SK-N-SH treated with all-trans-retinoic acid at 6 μM for 48 hours (cell line): ENCODE results near the gene STK11.
A peak's percentile ranks its signal among the peaks of the same experiment; 100 is the strongest.

Experiments
- ARNTL ChIP-seq: fragments of 450-650 bp; formaldehyde crosslinking; IDR thresholded peaks from 2 replicates; pipeline ENCODE4 v1.5.0; 2020; ENCODE audit warnings: low read depth, mild to moderate bottlenecking, moderate library complexity, borderline replicate concordance
- BACH2 ChIP-seq: fragments of 250-450 bp; sonication (Bioruptor Pico); IDR thresholded peaks from 2 replicates; pipeline ENCODE4 v1.9.0; 2021; ENCODE audit warnings: mild to moderate bottlenecking, borderline replicate concordance
- GLIS3 ChIP-seq: fragments of 250-450 bp; sonication (Bioruptor Pico); IDR thresholded peaks from 2 replicates; pipeline ENCODE4 v1.5.0; 2020; ENCODE audit warnings: mild to moderate bottlenecking, moderate library complexity
- ISL1 ChIP-seq: fragments of 250-450 bp; sonication (Bioruptor Pico); IDR thresholded peaks from 2 replicates; pipeline ENCODE4 v2.1.2; 2022; ENCODE audit warnings: mild to moderate bottlenecking, moderate library complexity
- OSR1 ChIP-seq: fragments of 250-450 bp; sonication (Bioruptor Pico); IDR thresholded peaks from 2 replicates; pipeline ENCODE4 v1.8.0; 2022; ENCODE audit warnings: moderate library complexity, mild to moderate bottlenecking, inconsistent platforms
- ZC3H10 ChIP-seq: fragments of 250-450 bp; sonication (Bioruptor Pico); IDR thresholded peaks from 2 replicates; pipeline ENCODE4 v1.5.1; 2021; ENCODE audit warnings: mild to moderate bottlenecking, moderate library complexity
- ZFP3 ChIP-seq: fragments of 250-450 bp; sonication (Bioruptor Pico); IDR thresholded peaks from 2 replicates; pipeline ENCODE4 v1.5.0; 2020; ENCODE audit warnings: mild to moderate bottlenecking, moderate library complexity
- ZFP30 ChIP-seq: fragments of 450-650 bp; formaldehyde crosslinking; IDR thresholded peaks from 2 replicates; pipeline ENCODE4 v1.5.0; 2022; ENCODE audit warnings: mild to moderate bottlenecking, moderate library complexity
- ZNF70 ChIP-seq: fragments of 450-650 bp; formaldehyde crosslinking; IDR thresholded peaks from 2 replicates; pipeline ENCODE4 v1.5.0; 2020; ENCODE audit warnings: mild to moderate bottlenecking, moderate library complexity
- TF ChIP-seq, protein P1 (sequence below): fragments of 250-450 bp; sonication (Bioruptor Pico); IDR thresholded peaks from 2 replicates; pipeline ENCODE4 v1.5.1; 2021; ENCODE audit warnings: mild to moderate bottlenecking, moderate library complexity

DNA sequence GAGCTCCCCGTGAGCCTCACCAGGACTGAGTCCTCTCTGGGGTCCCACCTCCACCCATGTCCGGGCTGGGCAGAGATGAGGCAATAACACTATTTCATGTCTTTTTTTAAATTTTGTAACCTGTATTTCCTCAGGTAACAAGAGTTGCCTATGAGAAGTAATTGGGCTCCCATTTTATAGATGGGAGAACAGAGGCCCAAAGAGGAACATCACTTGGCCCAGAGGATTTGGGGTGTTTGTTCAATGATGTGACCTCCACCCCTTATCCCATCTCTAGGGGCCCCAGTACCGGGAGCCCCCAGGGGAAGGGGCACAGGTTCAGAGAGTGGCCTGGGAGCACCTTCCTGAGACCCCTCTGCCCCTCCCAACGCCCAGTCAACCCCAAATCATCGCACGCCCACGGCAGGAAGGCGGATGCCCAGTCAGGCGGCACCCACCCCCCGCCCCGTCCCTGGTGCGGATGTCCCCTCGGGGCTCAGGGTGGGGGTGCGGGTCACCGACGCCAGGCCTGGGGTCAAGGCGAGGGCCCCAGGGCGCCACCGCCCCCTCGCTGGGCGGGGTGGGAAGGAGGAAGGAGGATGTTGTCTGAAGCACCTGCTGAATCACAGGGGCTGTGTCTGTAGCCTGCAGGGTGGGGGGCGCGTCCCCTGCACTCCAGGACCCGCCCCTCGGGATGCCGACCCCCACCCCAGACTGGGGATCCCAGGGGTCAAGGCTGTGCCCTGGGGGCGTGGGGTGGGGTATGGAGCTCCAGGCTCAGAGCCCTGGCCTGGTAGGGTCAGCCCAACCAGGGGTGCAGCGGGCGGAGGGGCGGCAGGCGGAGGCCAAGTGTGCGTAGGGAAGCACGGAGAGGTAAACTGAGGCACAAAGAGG is 54.5 kb downstream of the STK11 start:
- TF ChIP-seq, protein P1, sequence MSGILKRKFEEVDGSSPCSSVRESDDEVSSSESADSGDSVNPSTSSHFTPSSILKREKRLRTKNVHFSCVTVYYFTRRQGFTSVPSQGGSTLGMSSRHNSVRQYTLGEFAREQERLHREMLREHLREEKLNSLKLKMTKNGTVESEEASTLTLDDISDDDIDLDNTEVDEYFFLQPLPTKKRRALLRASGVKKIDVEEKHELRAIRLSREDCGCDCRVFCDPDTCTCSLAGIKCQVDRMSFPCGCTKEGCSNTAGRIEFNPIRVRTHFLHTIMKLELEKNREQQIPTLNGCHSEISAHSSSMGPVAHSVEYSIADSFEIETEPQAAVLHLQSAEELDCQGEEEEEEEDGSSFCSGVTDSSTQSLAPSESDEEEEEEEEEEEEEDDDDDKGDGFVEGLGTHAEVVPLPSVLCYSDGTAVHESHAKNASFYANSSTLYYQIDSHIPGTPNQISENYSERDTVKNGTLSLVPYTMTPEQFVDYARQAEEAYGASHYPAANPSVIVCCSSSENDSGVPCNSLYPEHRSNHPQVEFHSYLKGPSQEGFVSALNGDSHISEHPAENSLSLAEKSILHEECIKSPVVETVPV (CRISPR knock-in tag), result peak; percentile 30; the same call in 1 of the 2 replicates
- no peak for TF ChIP-seq BACH2 (CRISPR knock-in tag)
- TF ChIP-seq ZFP3 (CRISPR knock-in tag), result no peak
- TF ChIP-seq ZNF70 (CRISPR knock-in tag), result no peak
- TF ChIP-seq ZFP30 (CRISPR knock-in tag), result no peak
- TF ChIP-seq ZC3H10 (CRISPR knock-in tag), result no peak
- no peak for TF ChIP-seq OSR1 (CRISPR knock-in tag)
- TF ChIP-seq GLIS3 (CRISPR knock-in tag), result no peak
- TF ChIP-seq ARNTL (CRISPR knock-in tag), result no peak
- TF ChIP-seq ISL1 (CRISPR knock-in tag), result no peak
